HEK293 (cell line): ENCODE measurements around the gene GLRA3.

Experiments used
- CTCF ChIA-PET: fragments of 350-600 bp; formaldehyde crosslinking; extraction: SDS; loops from one replicate; lab custom pipeline; 2021; ENCODE audit warnings: antibody characterized with exemption; lab: Yijun Ruan, JAX
- POLR2A ChIA-PET: fragments of 300-600 bp; formaldehyde crosslinking; extraction: SDS; loops from one replicate; lab custom pipeline; 2020; ENCODE audit warnings: antibody characterized with exemption, inconsistent platforms; lab: Yijun Ruan, JAX
- H3K27ac ChIP-seq: fragments of 200-500 bp; sonication (Bioruptor generic); 2 replicates; pipeline ENCODE4 v1.5.1; 2014; ENCODE audit warnings: low read depth, low read length, control low read depth, inconsistent platforms; ENCODE audit errors: extremely low read depth
- H3K36me3 ChIP-seq, 2 experiments: fragments of 200-500 bp in 1 of 2; sonication (Bioruptor generic) in 1 of 2; 1 replicate in 1 of 2; 2 replicates in 1 of 2; pipeline ENCODE4 v1.5.1; 2014 to 2017; ENCODE audit warnings: inconsistent platforms in 2 of 2, low read length in 2 of 2; ENCODE audit not compliant: control insufficient read depth in 2 of 2, insufficient read depth in 1 of 2
- H3K4me1 ChIP-seq: fragments of 200-500 bp; sonication (Bioruptor generic); 2 replicates; pipeline ENCODE4 v1.5.1; 2014; ENCODE audit warnings: mild to moderate bottlenecking, low read length, inconsistent platforms; ENCODE audit not compliant: control insufficient read depth, insufficient read depth
- H3K4me3 ChIP-seq: 2 replicates; pipeline ENCODE4 v1.5.1; 2011; ENCODE audit warnings: low read depth, mild to moderate bottlenecking, control low read depth, low read length, moderate library complexity
- H3K9me3 ChIP-seq: fragments of 200-500 bp; sonication (Bioruptor generic); 2 replicates; pipeline ENCODE4 v1.5.1; 2014; ENCODE audit warnings: low read depth, low read length, inconsistent platforms; ENCODE audit not compliant: control insufficient read depth, insufficient read depth
- AEBP2 ChIP-seq: fragments of 450-650 bp; formaldehyde crosslinking; IDR thresholded peaks from 2 replicates; pipeline ENCODE4 v1.5.1; 2016; ENCODE audit warnings: missing biosample characterization, missing genetic modification characterization, borderline replicate concordance
- EGR2 ChIP-seq: fragments of 450-650 bp; formaldehyde crosslinking; IDR thresholded peaks from 2 replicates; pipeline ENCODE4 v1.5.1; 2016; ENCODE audit warnings: low read depth, missing biosample characterization, missing genetic modification characterization
- FEZF1 ChIP-seq: fragments of 450-650 bp; formaldehyde crosslinking; IDR thresholded peaks from 2 replicates; pipeline ENCODE4 v1.5.1; 2016; ENCODE audit warnings: missing biosample characterization, missing genetic modification characterization
- HOXD13 ChIP-seq: sonication (generic); formaldehyde crosslinking; IDR thresholded peaks from 2 replicates; pipeline ENCODE4 v1.8.0; 2022; ENCODE audit warnings: missing genetic modification reagents, borderline replicate concordance
- KLF1 ChIP-seq: fragments of 450-650 bp; formaldehyde crosslinking; IDR thresholded peaks from 2 replicates; pipeline ENCODE4 v1.5.1; 2016; ENCODE audit warnings: missing biosample characterization, missing genetic modification characterization
- PRDM2 ChIP-seq: fragments of 450-650 bp; formaldehyde crosslinking; IDR thresholded peaks from 2 replicates; pipeline ENCODE4 v1.5.1; 2016; ENCODE audit warnings: missing biosample characterization, missing genetic modification characterization, borderline replicate concordance
- ZBTB11 ChIP-seq: fragments of 450-650 bp; formaldehyde crosslinking; conservative IDR thresholded peaks from 2 replicates; pipeline ENCODE4 v1.5.1; 2016; ENCODE audit warnings: low read depth, missing biosample characterization, missing genetic modification characterization
- ZBTB17 ChIP-seq: fragments of 450-650 bp; formaldehyde crosslinking; IDR thresholded peaks from 2 replicates; pipeline ENCODE4 v1.5.1; 2016; ENCODE audit warnings: missing biosample characterization, missing genetic modification characterization
- ZIC2 ChIP-seq: fragments of 450-650 bp; formaldehyde crosslinking; IDR thresholded peaks from 2 replicates; pipeline ENCODE4 v1.5.1; 2016; ENCODE audit warnings: missing biosample characterization, missing genetic modification characterization
- ZNF146 ChIP-seq: fragments of 450-650 bp; formaldehyde crosslinking; IDR thresholded peaks from 2 replicates; pipeline ENCODE4 v1.5.1; 2016; ENCODE audit warnings: missing biosample characterization, missing genetic modification characterization
- ZNF157 ChIP-seq: fragments of 450-650 bp; formaldehyde crosslinking; IDR thresholded peaks from 2 replicates; pipeline ENCODE4 v1.5.1; 2016; ENCODE audit warnings: missing biosample characterization, missing genetic modification characterization
- ZNF202 ChIP-seq: fragments of 450-650 bp; formaldehyde crosslinking; IDR thresholded peaks from 2 replicates; pipeline ENCODE4 v1.5.1; 2016; ENCODE audit warnings: missing biosample characterization, missing genetic modification characterization, borderline replicate concordance
- ZNF426 ChIP-seq: fragments of 450-650 bp; formaldehyde crosslinking; IDR thresholded peaks from 2 replicates; pipeline ENCODE4 v1.5.1; 2017; ENCODE audit warnings: missing biosample characterization, missing genetic modification characterization, mild to moderate bottlenecking, inconsistent platforms, moderate library complexity
- ZNF521 ChIP-seq: fragments of 450-650 bp; formaldehyde crosslinking; IDR thresholded peaks from 2 replicates; pipeline ENCODE4 v1.5.1; 2017; ENCODE audit warnings: missing biosample characterization, mild to moderate bottlenecking, missing genetic modification characterization
- ZNF544 ChIP-seq: fragments of 450-650 bp; formaldehyde crosslinking; IDR thresholded peaks from 2 replicates; pipeline ENCODE4 v1.5.0; 2017; ENCODE audit warnings: missing biosample characterization, missing genetic modification characterization
- ZNF660 ChIP-seq: fragments of 450-650 bp; IDR thresholded peaks from 2 replicates; pipeline ENCODE4 v1.5.1; 2018; ENCODE audit warnings: missing biosample characterization, mild to moderate bottlenecking, missing genetic modification characterization
- ZSCAN16 ChIP-seq: fragments of 450-650 bp; formaldehyde crosslinking; IDR thresholded peaks from 2 replicates; pipeline ENCODE4 v1.5.1; 2016; ENCODE audit warnings: missing biosample characterization, missing genetic modification characterization
- ZXDB ChIP-seq: fragments of 450-650 bp; formaldehyde crosslinking; IDR thresholded peaks from 2 replicates; pipeline ENCODE4 v1.5.1; 2016; ENCODE audit warnings: missing biosample characterization, missing genetic modification characterization

GLRA3 gene

GRCh38 chr4:174761451-174761850 is 67.6 kb downstream of the GLRA3 start:
- no peak overlapping the region for H3K27ac ChIP-seq
- no peak overlapping the region for H3K4me3 ChIP-seq
- no peaks in the 10 kb centered on the region for H3K9me3 ChIP-seq
- TF ChIP-seq ZIC2 (tag by site-specific recombination) (no peak), EGR2 (tag by site-specific recombination) (no peak), ZNF521 (tag by site-specific recombination) (no peak), ZSCAN16 (no peak), ZNF146 (tag by site-specific recombination) (no peak), ZXDB (tag by site-specific recombination) (no peak), FEZF1 (no peak), KLF1 (tag by site-specific recombination) (no peak), ZNF157 (tag by site-specific recombination) (no peak), ZBTB17 (tag by site-specific recombination) (no peak), HOXD13 (CRISPR knock-in tag) (no peak), ZNF426 (tag by site-specific recombination) (no peak), PRDM2 (tag by site-specific recombination) (no peak), ZBTB11 (tag by site-specific recombination) (no peak), ZNF544 (tag by site-specific recombination) (no peak), ZNF660 (tag by site-specific recombination) (no peak), AEBP2 (tag by site-specific recombination) (no peak), ZNF202 (tag by site-specific recombination) (no peak)
- ChIA-PET POLR2A (no interaction called here), CTCF (interaction anchor here (0.9 kb wide), 1 partner anchor 775 kb away, joined by 3 read pairs; no protein-coding TSS in a partner anchor)
- no peaks in the 10 kb centered on the region; the same call in 1 of the 2 replicates for H3K4me1 ChIP-seq
- H3K36me3 ChIP-seq = no peaks in the 10 kb centered on the region
